Measurements from ENCODE around the gene SLC4A5.
"Not testable (repeated sequence)": the region's sequence is repeated elsewhere in the genome, so short reads cannot be mapped to it uniquely, and the experiment has no call there.

Gene SLC4A5

DNA sequence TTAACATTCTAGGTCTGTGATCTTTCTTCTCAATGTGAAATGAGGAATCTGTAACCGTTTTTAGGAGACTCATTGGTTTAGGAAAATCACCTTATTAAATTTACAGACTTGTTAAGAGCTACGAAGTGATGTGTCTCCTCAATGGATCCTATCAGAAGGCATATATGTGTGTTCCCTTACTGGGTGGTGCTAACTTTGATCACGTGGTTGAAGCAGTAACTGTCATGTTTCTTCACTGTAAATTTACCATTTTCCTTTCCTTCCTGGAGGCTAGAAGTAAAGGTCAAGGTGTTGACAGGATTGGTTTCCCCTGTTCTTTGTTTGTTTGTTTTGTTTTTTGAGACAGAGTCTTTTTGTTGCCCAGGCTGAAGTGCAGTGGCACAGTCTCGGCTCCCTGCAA lies 146.2 kb downstream of the SLC4A5 start:
- no peak for TF ChIP-seq FOXK2 (IDR thresholded peaks at IDR 0.05)
- no peak for TF ChIP-seq NFRKB (IDR thresholded peaks at IDR 0.05)
- no peak for TF ChIP-seq ELF4 (IDR thresholded peaks at IDR 0.05)
- TF ChIP-seq ARNT (IDR thresholded peaks at IDR 0.05) = no peak
- CTCF ChIA-PET = interaction anchor here (0.6 to 0.7 kb wide), 2 partner anchors 12 to 21 kb away, joined by 3 read pairs; no protein-coding TSS in a partner anchor
- POLR2A ChIA-PET = interaction anchor here (0.8 to 1.8 kb wide), 4 partner anchors 8 to 19 kb away, joined by 3 to 10 read pairs (median 5); partner anchors contain the start of gene MOB1A

DNA sequence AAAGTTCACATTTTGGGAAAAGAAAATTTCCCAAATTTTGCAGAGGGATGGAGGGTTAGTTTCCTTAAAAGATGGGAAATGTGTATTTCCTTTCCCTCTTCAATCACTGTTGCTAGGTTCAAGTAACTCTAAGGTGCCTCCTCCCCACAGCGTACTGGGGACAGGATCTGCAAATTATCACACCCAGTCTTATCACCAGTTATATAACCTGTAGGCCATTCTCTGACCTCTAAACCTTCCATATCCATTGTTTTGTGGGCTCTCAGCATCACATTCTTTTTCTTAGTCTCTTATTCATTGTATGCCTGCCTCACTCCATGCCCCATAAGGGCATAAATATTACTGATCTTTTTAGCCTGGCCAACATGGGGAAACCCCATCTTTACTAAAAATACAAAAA lies 148.4 kb downstream of the SLC4A5 start:
- POLR2A ChIA-PET = no interaction called here
- TF ChIP-seq FOXK2 (IDR thresholded peaks at IDR 0.05) (no peak), L3MBTL2 (conservative IDR thresholded peaks at IDR 0.05) (no peak), TARDBP (IDR thresholded peaks at IDR 0.05) (no peak), CTBP1 (IDR thresholded peaks at IDR 0.05; ENCODE audit: borderline replicate concordance) (no peak), LEF1 (IDR thresholded peaks at IDR 0.05; ENCODE audit: borderline replicate concordance) (no peak), FOXM1 (IDR thresholded peaks at IDR 0.05; ENCODE audit: borderline replicate concordance) (no peak), SP1 (IDR thresholded peaks at IDR 0.05) (no peak), HDGF (IDR thresholded peaks at IDR 0.05; ENCODE audit: borderline replicate concordance) (no peak)
- no peak for DNase-seq (ENCODE audit: extremely low spot score)
- CTCF ChIA-PET = no interaction called here

More for the DNA sequence above, 146.2 kb downstream of the SLC4A5 start:
- DNase-seq (ENCODE audit: extremely low spot score) = no peak

DNA sequence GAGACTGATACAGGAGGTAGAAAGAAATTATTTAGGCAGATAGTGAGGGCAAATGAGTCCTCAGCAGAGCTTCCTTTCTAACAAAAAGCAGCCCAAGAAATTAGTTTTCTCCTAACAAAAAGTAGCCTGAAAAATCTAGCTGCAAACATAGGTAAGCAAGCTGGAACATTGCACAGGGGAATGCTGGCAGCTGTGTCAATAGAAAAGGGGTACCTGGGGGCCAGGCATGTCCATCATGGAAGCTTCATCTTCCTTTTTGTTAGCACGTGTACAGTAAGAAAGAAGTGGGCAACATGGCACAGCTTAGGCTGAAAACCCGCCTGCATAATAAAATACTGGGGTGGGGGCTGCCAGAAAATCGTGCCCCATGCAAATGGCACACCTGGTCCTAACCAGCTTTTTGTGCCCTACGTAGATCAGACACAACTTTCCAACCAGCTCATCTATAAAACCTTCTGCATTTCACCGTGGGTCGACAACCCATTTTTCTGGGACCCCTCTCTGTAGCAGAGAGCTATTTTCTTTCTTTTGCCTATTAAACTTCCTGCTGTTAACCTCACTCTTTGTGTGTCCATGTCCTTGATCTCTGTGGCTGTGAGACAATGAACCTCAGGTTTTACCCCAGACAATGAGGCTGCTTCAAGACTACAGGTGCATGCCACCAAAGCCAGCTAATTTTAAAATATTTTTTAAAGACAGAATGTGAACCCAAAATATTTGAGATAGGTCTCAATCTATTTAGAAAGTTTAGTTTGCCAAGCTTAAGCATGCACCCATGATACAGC lies 151.4 kb downstream of the SLC4A5 start:
- ChIA-PET CTCF (interaction anchor here (1.2 kb wide), 1 partner anchor 12 kb away, joined by 8 read pairs; the partner anchor contains the start of gene MOB1A), POLR2A (interaction anchor here (1.0 to 1.9 kb wide), 3 partner anchors 8 to 363 kb away, joined by 3 to 12 read pairs (median 6); partner anchors contain the start of genes MOB1A and STAMBP)
- no peak for TF ChIP-seq CTBP1 (IDR thresholded peaks at IDR 0.05; ENCODE audit: borderline replicate concordance)
- TF ChIP-seq LEF1 (IDR thresholded peaks at IDR 0.05; ENCODE audit: borderline replicate concordance) = no peak
- TF ChIP-seq FOXK2 (IDR thresholded peaks at IDR 0.05) = no peak
- TF ChIP-seq L3MBTL2 (conservative IDR thresholded peaks at IDR 0.05) = no peak
- TF ChIP-seq FOXM1 (IDR thresholded peaks at IDR 0.05; ENCODE audit: borderline replicate concordance) = no peak
- no peak for TF ChIP-seq SUZ12 (IDR thresholded peaks at IDR 0.05)
- TF ChIP-seq SP1 (IDR thresholded peaks at IDR 0.05) = no peak
- TF ChIP-seq FOXA1 (IDR thresholded peaks at IDR 0.05) = no peak
- no peak for TF ChIP-seq NFRKB (IDR thresholded peaks at IDR 0.05)
- TF ChIP-seq ELF4 (IDR thresholded peaks at IDR 0.05) = no peak
- TF ChIP-seq, protein P1, sequence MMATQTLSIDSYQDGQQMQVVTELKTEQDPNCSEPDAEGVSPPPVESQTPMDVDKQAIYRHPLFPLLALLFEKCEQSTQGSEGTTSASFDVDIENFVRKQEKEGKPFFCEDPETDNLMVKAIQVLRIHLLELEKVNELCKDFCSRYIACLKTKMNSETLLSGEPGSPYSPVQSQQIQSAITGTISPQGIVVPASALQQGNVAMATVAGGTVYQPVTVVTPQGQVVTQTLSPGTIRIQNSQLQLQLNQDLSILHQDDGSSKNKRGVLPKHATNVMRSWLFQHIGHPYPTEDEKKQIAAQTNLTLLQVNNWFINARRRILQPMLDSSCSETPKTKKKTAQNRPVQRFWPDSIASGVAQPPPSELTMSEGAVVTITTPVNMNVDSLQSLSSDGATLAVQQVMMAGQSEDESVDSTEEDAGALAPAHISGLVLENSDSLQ (IDR thresholded peaks at IDR 0.05) = no peak
- TF ChIP-seq BHLHE40 (IDR thresholded peaks at IDR 0.05; ENCODE audit: borderline replicate concordance) = no peak
- no peak for TF ChIP-seq ARNT (IDR thresholded peaks at IDR 0.05)
- no peak for TF ChIP-seq HDGF (IDR thresholded peaks at IDR 0.05; ENCODE audit: borderline replicate concordance)
- TF ChIP-seq ZNF384 (IDR thresholded peaks at IDR 0.05) = no peak
- no peak for TF ChIP-seq TARDBP (IDR thresholded peaks at IDR 0.05)
- no peak for DNase-seq (ENCODE audit: extremely low spot score)

DNA sequence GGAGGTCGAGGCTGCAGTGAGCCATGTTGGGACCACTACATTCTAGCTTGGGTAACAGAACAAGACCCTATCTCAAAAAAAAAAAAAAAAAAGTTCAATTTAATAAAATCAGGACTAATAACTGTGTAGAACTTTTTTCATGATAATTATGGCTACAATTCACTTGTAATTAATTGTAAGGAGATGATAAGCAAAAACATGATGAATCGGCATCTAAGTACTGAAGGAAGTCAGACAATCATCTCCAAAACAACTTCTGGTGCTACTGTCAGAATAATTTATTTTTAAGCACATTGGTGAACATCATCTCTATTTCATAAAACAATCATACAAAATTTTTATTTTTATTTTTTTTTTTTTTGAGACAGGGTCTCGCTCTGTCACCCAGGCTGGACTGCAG lies 154.5 kb downstream of the SLC4A5 start:
- no peak for TF ChIP-seq FOXA1 (IDR thresholded peaks at IDR 0.05)
- TF ChIP-seq LEF1 (IDR thresholded peaks at IDR 0.05; ENCODE audit: borderline replicate concordance) = no peak
- no peak for TF ChIP-seq SUZ12 (IDR thresholded peaks at IDR 0.05)
- TF ChIP-seq CTBP1 (IDR thresholded peaks at IDR 0.05; ENCODE audit: borderline replicate concordance) = no peak
- TF ChIP-seq FOXK2 (IDR thresholded peaks at IDR 0.05) = no peak
- TF ChIP-seq FOXM1 (IDR thresholded peaks at IDR 0.05; ENCODE audit: borderline replicate concordance) = no peak
- no peak for TF ChIP-seq TARDBP (IDR thresholded peaks at IDR 0.05)
- TF ChIP-seq, protein P1 (IDR thresholded peaks at IDR 0.05) = no peak
- no peak for TF ChIP-seq L3MBTL2 (conservative IDR thresholded peaks at IDR 0.05)
- TF ChIP-seq HDGF (IDR thresholded peaks at IDR 0.05; ENCODE audit: borderline replicate concordance) = no peak
- no peak for TF ChIP-seq SP1 (IDR thresholded peaks at IDR 0.05)
- TF ChIP-seq NFRKB (IDR thresholded peaks at IDR 0.05) = no peak
- no peak for TF ChIP-seq ARNT (IDR thresholded peaks at IDR 0.05)
- TF ChIP-seq BHLHE40 (IDR thresholded peaks at IDR 0.05; ENCODE audit: borderline replicate concordance) = no peak
- TF ChIP-seq ELF4 (IDR thresholded peaks at IDR 0.05) = no peak
- no peak for DNase-seq (ENCODE audit: extremely low spot score)
- ChIA-PET CTCF (no interaction called here), POLR2A (interaction anchor here (1.5 kb wide), 2 partner anchors 9 to 11 kb away, joined by 6 to 8 read pairs; partner anchors contain the start of genes MOB1A and MTHFD2)

DNA sequence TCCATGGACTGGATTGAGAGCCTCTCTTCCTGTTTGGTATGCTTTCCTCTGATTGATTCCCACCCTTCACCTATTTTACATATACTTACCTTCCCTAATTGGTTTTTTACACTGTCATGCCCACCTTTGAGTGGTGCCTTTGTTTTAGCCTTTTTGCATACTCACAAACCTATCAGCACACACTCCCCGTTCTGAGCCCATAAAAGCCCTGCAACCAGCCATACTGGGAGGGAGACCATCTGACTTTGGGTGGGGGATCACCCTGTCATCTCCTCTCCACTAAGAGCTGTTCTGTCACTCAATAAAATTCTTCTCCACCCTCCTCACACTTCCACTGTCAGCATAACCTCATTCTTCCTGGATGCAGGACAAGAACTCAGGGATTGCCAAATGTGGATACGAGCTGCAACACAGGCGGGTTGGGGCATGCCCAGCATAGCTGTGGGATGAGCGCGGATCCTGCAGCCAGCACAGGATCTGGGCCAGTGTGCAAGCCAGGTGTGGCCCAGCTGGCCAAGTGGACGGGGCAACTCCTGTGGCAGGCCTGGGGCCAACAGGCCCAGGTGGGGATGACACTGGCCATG lies 155.1 kb downstream of the SLC4A5 start:
- TF ChIP-seq, protein P1 (IDR thresholded peaks at IDR 0.05) = no peak
- TF ChIP-seq ELF4 (IDR thresholded peaks at IDR 0.05) = no peak
- TF ChIP-seq ARNT (IDR thresholded peaks at IDR 0.05) = no peak
- no peak for TF ChIP-seq SP1 (IDR thresholded peaks at IDR 0.05)
- TF ChIP-seq ZNF384 (IDR thresholded peaks at IDR 0.05) = no peak
- no peak for TF ChIP-seq FOXK2 (IDR thresholded peaks at IDR 0.05)
- TF ChIP-seq FOXM1 (IDR thresholded peaks at IDR 0.05; ENCODE audit: borderline replicate concordance) = no peak
- TF ChIP-seq FOXA1 (IDR thresholded peaks at IDR 0.05) = no peak
- TF ChIP-seq TARDBP (IDR thresholded peaks at IDR 0.05) = no peak
- no peak for TF ChIP-seq HDGF (IDR thresholded peaks at IDR 0.05; ENCODE audit: borderline replicate concordance)
- TF ChIP-seq CTBP1 (IDR thresholded peaks at IDR 0.05; ENCODE audit: borderline replicate concordance) = no peak
- TF ChIP-seq SUZ12 (IDR thresholded peaks at IDR 0.05) = no peak
- TF ChIP-seq LEF1 (IDR thresholded peaks at IDR 0.05; ENCODE audit: borderline replicate concordance) = no peak
- no peak for TF ChIP-seq BHLHE40 (IDR thresholded peaks at IDR 0.05; ENCODE audit: borderline replicate concordance)
- no peak for TF ChIP-seq NFRKB (IDR thresholded peaks at IDR 0.05)
- POLR2A ChIA-PET = interaction anchor here (1.5 kb wide), 2 partner anchors 10 kb away, joined by 6 to 8 read pairs; partner anchors contain the start of genes MOB1A and MTHFD2
- CTCF ChIA-PET = interaction anchor here (0.7 kb wide), 1 partner anchor 11 kb away, joined by 4 read pairs; the partner anchor contains the start of gene MTHFD2
- DNase-seq (ENCODE audit: extremely low spot score) = no peak

DNA sequence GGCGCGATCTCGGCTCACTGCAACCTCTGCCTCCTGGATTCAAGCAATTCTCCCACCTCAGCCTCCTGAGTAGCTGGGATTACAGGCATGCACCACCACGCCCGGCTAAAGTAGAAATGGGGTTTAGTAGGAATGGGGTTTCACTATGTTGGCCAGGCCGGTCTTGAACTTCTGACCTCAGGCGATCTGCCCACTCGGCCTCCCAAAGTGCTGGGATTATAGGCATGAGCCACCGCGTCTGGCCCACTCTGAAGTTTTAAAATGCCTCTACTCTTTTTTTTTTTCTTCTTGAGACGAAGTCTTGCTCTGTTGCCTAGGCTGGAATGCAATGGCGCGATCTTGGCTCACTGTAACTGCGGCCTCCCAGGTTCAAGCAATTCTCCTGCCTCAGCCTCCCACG lies 156.5 kb downstream of the SLC4A5 start:
- DNase-seq (ENCODE audit: extremely low spot score); POLR2A ChIA-PET; CTCF ChIA-PET: not testable (repeated sequence)
